Endodermal cell (in vitro differentiated cells): ENCODE results near the gene CALCOCO2. TPM values are rescaled to one million over a fixed set of nuclear protein-coding genes. Genes with fewer than 3 reads are reported as not detected.
"Not testable (repeated sequence)": the region's sequence is repeated elsewhere in the genome, so short reads cannot be mapped to it uniquely, and the experiment has no call there.

ENCODE experiments used
- DNase-seq: peaks from one replicate; pipeline ENCODE4 v3.0.0-alpha.2; 2017
- H3K27ac ChIP-seq: 2 replicates; pipeline ENCODE4 v1.5.1; 2013; ENCODE audit warnings: mild to moderate bottlenecking, low read depth, low read length, moderate library complexity
- H3K27me3 ChIP-seq: 2 replicates; pipeline ENCODE4 v1.6.1; 2013; ENCODE audit warnings: mild to moderate bottlenecking, low read length, moderate library complexity; ENCODE audit not compliant: insufficient read depth, control insufficient read depth, poor library complexity, severe bottlenecking
- H3K36me3 ChIP-seq: 2 replicates; pipeline ENCODE4 v1.7.0; 2013; ENCODE audit warnings: mild to moderate bottlenecking, low read length, moderate library complexity; ENCODE audit not compliant: control insufficient read depth, insufficient read depth
- H3K4me1 ChIP-seq: one replicate; pipeline ENCODE4 v1.7.0; 2013; ENCODE audit warnings: low read length; ENCODE audit not compliant: control insufficient read depth, insufficient read depth
- H3K4me3 ChIP-seq: 2 replicates; pipeline ENCODE4 v1.5.1; 2013; ENCODE audit warnings: mild to moderate bottlenecking, low read length, moderate library complexity
- H3K9ac ChIP-seq: 2 replicates; pipeline ENCODE4 v1.6.1; 2013; ENCODE audit warnings: mild to moderate bottlenecking, low read length, moderate library complexity; ENCODE audit not compliant: poor library complexity, severe bottlenecking; ENCODE audit errors: extremely low read depth
- H3K9me3 ChIP-seq: 2 replicates; pipeline ENCODE4 v1.6.1; 2013; ENCODE audit warnings: mild to moderate bottlenecking, low read length, moderate library complexity; ENCODE audit not compliant: control insufficient read depth
- H3K27ac Mint-ChIP-seq: 2 replicates; pipeline ENCODE4 v1.8.0; 2020; ENCODE audit warnings: mixed read lengths
- H3K27me3 Mint-ChIP-seq: 2 replicates; pipeline ENCODE4 v1.8.0; 2021; ENCODE audit warnings: mild to moderate bottlenecking, mixed read lengths; ENCODE audit not compliant: insufficient read depth
- H3K36me3 Mint-ChIP-seq: 2 replicates; pipeline ENCODE4 v1.8.0; 2020; ENCODE audit warnings: low read depth, mixed read lengths
- H3K4me1 Mint-ChIP-seq: 2 replicates; pipeline ENCODE4 v1.8.0; 2020; ENCODE audit warnings: mixed read lengths
- H3K4me3 Mint-ChIP-seq: 2 replicates; pipeline ENCODE4 v1.8.0; 2020; ENCODE audit warnings: mild to moderate bottlenecking, moderate library complexity, mixed read lengths
- H3K9me3 Mint-ChIP-seq: 2 replicates; pipeline ENCODE4 v1.8.0; 2020; ENCODE audit warnings: mild to moderate bottlenecking, mixed read lengths
- WGBS, 2 experiments: methylation state at CpG; one replicate each; pipeline versions ENCODE4 v1.1.5 to v1.1.7; 2013; ENCODE audit warnings: missing lambda C conversion rate in 2 of 2, mixed read lengths in 1 of 2; ENCODE audit not compliant: insufficient coverage in 1 of 2, insufficient read length in 1 of 2; 5-methylcytosine and 5-hydroxymethylcytosine counted together
- total RNA-seq, 2 donors: library from RNA; stranded (reverse); fragmentation: NEBNext Ultra II Directional in 1 of 2; extraction: Animal tissue kit (Norgen Biotek cat#: 25700) in 1 of 2; gene quantifications; 2 replicates in 1 of 2; 3 replicates in 1 of 2; pipeline ENCODE4 v1.2.1, GENCODE V29; 2021
- TF ChIP-seq, protein P1 (sequence below): fragments of 200-600 bp; sonication (generic); conservative IDR thresholded peaks from 2 replicates; pipeline ENCODE4 v1.5.0; 2021; ENCODE audit warnings: antibody characterized with exemption, mild to moderate bottlenecking

The CALCOCO2 gene
- total RNA-seq, 2 donors from 2014 or later = 38.4 to 45.2 TPM

DNA sequence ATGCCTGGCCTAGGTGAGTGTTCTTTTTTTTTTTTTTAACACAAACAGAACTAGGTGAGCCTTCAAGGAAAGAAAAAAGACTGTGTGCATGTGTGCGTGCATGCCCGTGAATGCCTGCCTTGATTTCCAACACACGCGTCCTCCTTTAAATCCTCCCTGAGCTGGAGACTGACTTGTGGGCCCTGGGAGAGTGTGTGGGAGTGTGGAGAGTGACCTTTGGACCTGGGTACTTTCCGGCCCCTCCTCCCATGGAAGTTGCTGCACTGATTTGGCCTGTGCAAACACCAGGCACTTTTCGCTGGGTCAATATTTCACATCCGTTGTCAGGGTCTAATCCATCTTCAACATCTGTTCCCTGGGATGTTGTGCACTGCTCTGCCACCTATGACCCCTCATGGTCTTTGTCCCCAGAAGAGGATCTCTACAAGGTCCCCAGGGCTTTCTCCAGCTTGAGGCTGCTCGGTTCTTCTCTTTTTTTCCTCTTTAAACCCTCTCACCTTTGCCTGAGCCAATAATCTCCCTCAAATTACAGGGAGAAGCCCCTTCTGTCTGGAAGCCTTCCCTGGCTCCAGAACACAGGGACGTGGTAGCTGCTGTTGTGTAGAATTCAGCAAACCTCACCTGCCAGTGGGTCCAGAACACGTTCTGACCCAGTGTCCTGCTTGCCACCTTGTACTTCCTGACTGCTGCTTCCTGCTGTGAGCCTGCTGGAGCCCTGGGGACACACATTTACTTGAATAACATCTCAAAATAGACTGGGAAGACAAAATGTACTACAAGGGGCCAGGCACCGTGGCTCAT lies 40.9 kb downstream of the CALCOCO2 start:
- peak; percentile 58 for DNase-seq
- no peaks in the 10 kb centered on the region for H3K9me3 Mint-ChIP-seq
- H3K36me3 ChIP-seq = no peaks in the 10 kb centered on the region
- 77 to 84% methylated on average over 10 to 11 of the region's 11 CpGs for WGBS, 2 experiments
- H3K9ac ChIP-seq = no peak overlapping the region
- H3K4me3 Mint-ChIP-seq = peak overlapping the region; percentile 40
- H3K27me3 Mint-ChIP-seq = peaks cover 2% of the 10 kb centered on the region
- H3K27me3 ChIP-seq = no peaks in the 10 kb centered on the region
- H3K36me3 Mint-ChIP-seq = no peaks in the 10 kb centered on the region
- peak overlapping the region; percentile 83 for H3K27ac Mint-ChIP-seq
- H3K9me3 ChIP-seq = no peaks in the 10 kb centered on the region
- peaks cover 47% of the 10 kb centered on the region for H3K4me1 Mint-ChIP-seq
- H3K4me1 ChIP-seq = peaks cover 23% of the 10 kb centered on the region
- TF ChIP-seq, protein P1, sequence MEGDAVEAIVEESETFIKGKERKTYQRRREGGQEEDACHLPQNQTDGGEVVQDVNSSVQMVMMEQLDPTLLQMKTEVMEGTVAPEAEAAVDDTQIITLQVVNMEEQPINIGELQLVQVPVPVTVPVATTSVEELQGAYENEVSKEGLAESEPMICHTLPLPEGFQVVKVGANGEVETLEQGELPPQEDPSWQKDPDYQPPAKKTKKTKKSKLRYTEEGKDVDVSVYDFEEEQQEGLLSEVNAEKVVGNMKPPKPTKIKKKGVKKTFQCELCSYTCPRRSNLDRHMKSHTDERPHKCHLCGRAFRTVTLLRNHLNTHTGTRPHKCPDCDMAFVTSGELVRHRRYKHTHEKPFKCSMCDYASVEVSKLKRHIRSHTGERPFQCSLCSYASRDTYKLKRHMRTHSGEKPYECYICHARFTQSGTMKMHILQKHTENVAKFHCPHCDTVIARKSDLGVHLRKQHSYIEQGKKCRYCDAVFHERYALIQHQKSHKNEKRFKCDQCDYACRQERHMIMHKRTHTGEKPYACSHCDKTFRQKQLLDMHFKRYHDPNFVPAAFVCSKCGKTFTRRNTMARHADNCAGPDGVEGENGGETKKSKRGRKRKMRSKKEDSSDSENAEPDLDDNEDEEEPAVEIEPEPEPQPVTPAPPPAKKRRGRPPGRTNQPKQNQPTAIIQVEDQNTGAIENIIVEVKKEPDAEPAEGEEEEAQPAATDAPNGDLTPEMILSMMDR = no peak
- no peak overlapping the region for H3K27ac ChIP-seq
- H3K4me3 ChIP-seq = no peak overlapping the region

DNA sequence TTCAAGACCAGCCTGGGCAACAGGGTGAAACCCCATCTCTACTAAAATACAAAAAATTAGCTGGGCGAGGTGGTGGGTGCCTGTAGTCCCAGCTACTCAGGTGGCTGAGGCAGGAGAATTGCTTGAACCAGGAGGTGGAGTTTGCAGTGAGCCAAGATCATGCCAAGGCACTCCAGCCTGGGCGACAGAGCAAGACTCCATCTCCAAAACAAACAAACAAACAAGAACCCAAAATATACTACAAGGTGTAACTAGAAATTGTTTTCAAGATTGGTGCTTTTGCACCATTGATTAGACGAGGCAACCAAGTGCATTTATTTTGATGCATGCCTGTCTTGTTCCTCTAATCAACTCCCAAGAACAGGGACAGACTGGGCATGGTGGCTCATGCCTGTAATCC lies 41.6 kb downstream of the CALCOCO2 start:
- peaks cover 23% of the 10 kb centered on the region for H3K4me1 ChIP-seq
- WGBS, 2 experiments = 63 to 93% methylated on average over 2 to 3 of the region's 3 CpGs
- peaks cover 47% of the 10 kb centered on the region for H3K4me1 Mint-ChIP-seq
- not testable (repeated sequence) for H3K9ac ChIP-seq, H3K27me3 Mint-ChIP-seq, H3K9me3 ChIP-seq, DNase-seq, H3K27me3 ChIP-seq, H3K36me3 Mint-ChIP-seq, H3K9me3 Mint-ChIP-seq, H3K36me3 ChIP-seq, H3K4me3 ChIP-seq, H3K27ac ChIP-seq
- peak overlapping the region; percentile 83 for H3K27ac Mint-ChIP-seq
- H3K4me3 Mint-ChIP-seq = peak overlapping the region; percentile 40

DNA sequence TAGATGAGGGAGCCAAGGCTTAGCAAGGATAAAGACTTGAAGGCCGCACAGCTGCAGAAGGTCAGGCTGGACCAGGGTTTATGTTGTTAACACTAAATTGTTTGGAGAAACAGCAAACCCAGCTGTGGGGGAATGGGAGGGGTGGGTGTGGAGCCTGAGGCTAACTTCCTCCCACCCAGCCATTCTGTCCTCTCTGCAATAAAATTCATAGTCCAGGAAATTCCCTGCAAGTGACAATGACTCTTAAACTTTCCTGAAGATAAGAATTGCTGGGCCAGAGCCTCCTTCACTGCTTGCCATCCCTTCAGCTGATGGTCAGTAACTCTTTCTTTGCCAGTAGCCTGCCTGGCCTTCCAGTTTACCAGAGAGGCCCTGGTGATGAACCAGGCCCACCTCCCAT lies 42.4 kb downstream of the CALCOCO2 start:
- Histone ChIP-seq H3K4me3 (no peak overlapping the region), H3K4me1 (peaks cover 23% of the 10 kb centered on the region), H3K27me3 (no peaks in the 10 kb centered on the region), H3K27ac (no peak overlapping the region), H3K9ac (no peak overlapping the region), H3K36me3 (no peaks in the 10 kb centered on the region), H3K9me3 (no peaks in the 10 kb centered on the region)
- peak; percentile 45 for DNase-seq
- H3K9me3 Mint-ChIP-seq = no peaks in the 10 kb centered on the region
- peaks cover 47% of the 10 kb centered on the region for H3K4me1 Mint-ChIP-seq
- no peak overlapping the region for H3K4me3 Mint-ChIP-seq
- no peaks in the 10 kb centered on the region for H3K36me3 Mint-ChIP-seq
- 93% methylated on average over 1 of the region's 1 CpG; no CpG with 5 or more reads in 1 of the 2 experiments for WGBS, 2 experiments
- peaks cover 6% of the 10 kb centered on the region for H3K27me3 Mint-ChIP-seq
- TF ChIP-seq, protein P1 = no peak
- H3K27ac Mint-ChIP-seq = no peak overlapping the region
